ENCODE measurements around the gene EXOG.
A peak's percentile ranks its signal among the peaks of the same experiment; 100 is the strongest.

EXOG gene

GRCh38 chr3:38526792-38527191, 30.7 kb downstream of the EXOG start:
- no peaks in the 10 kb centered on the region for H3K27me3 ChIP-seq (ENCODE audit: control insufficient read depth, low read length)
- no peaks in the 10 kb centered on the region for H3K9me2 ChIP-seq (replicated peaks; ENCODE audit: control insufficient read depth, low read length)
- no peak overlapping the region for H3K27ac ChIP-seq (ENCODE audit: low read depth, low read length)
- H3F3A ChIP-seq (ENCODE audit: control insufficient read depth, insufficient read depth): no peaks in the 10 kb centered on the region
- no peak overlapping the region for H3K4me3 ChIP-seq (ENCODE audit: low read length)
- H4K20me1 ChIP-seq (ENCODE audit: control insufficient read depth, insufficient read depth, low read depth, low read length): 0 out of 2 replicates have a peak, but pooled peaks cover 3% of the 10 kb centered on the region
- no peak overlapping the region for H3K4me2 ChIP-seq (ENCODE audit: low read length)
- H3K36me3 ChIP-seq (ENCODE audit: control insufficient read depth, low read length): peaks cover 31% of the 10 kb centered on the region
- H3K79me2 ChIP-seq (ENCODE audit: control insufficient read depth, low read length): no peaks in the 10 kb centered on the region
- no peaks in the 10 kb centered on the region for H3K9me3 ChIP-seq (ENCODE audit: control insufficient read depth, insufficient read depth, low read length)
- H3K4me1 ChIP-seq (ENCODE audit: control insufficient read depth, low read length): no peaks in the 10 kb centered on the region
- no peak for TF ChIP-seq EZH2phosphoT487 (IDR thresholded peaks at IDR 0.05; ENCODE audit: borderline replicate concordance, low read length)
- TF ChIP-seq CTCF (IDR thresholded peaks at IDR 0.05; ENCODE audit: low read depth, low read length, poor library complexity, severe bottlenecking): no peak

GRCh38 chr3:38528457-38528856, 32.3 kb downstream of the EXOG start:
- Histone ChIP-seq H3K79me2 (ENCODE audit: control insufficient read depth, low read length) (no peaks in the 10 kb centered on the region), H3K4me1 (ENCODE audit: control insufficient read depth, low read length) (no peaks in the 10 kb centered on the region), H3K27me3 (ENCODE audit: control insufficient read depth, low read length) (no peaks in the 10 kb centered on the region), H3K27ac (ENCODE audit: low read depth, low read length) (no peak overlapping the region), H3K9me2 (replicated peaks; ENCODE audit: control insufficient read depth, low read length) (no peaks in the 10 kb centered on the region), H3K36me3 (ENCODE audit: control insufficient read depth, low read length) (peaks cover 28% of the 10 kb centered on the region), H3K4me2 (ENCODE audit: low read length) (no peak overlapping the region), H3F3A (ENCODE audit: control insufficient read depth, insufficient read depth) (no peaks in the 10 kb centered on the region), H4K20me1 (ENCODE audit: control insufficient read depth, insufficient read depth, low read depth, low read length) (no peaks in the 10 kb centered on the region), H3K9me3 (ENCODE audit: control insufficient read depth, insufficient read depth, low read length) (no peaks in the 10 kb centered on the region), H3K4me3 (ENCODE audit: low read length) (no peak overlapping the region)
- no peak for TF ChIP-seq EZH2phosphoT487 (IDR thresholded peaks at IDR 0.05; ENCODE audit: borderline replicate concordance, low read length)
- peak; percentile 37 for TF ChIP-seq CTCF (IDR thresholded peaks at IDR 0.05; ENCODE audit: low read depth, low read length, poor library complexity, severe bottlenecking)

- no peak overlapping the region for H3K27ac ChIP-seq (ENCODE audit: low read depth, low read length)
- no peaks in the 10 kb centered on the region for H3K79me2 ChIP-seq (ENCODE audit: control insufficient read depth, low read length)
- no peaks in the 10 kb centered on the region for H3K27me3 ChIP-seq (ENCODE audit: control insufficient read depth, low read length)
- H3K4me1 ChIP-seq (ENCODE audit: control insufficient read depth, low read length): no peaks in the 10 kb centered on the region
- no peak overlapping the region for H3K4me3 ChIP-seq (ENCODE audit: low read length)
- H3K4me2 ChIP-seq (ENCODE audit: low read length): no peak overlapping the region
- H3K9me3 ChIP-seq (ENCODE audit: control insufficient read depth, insufficient read depth, low read length): no peaks in the 10 kb centered on the region
- H4K20me1 ChIP-seq (ENCODE audit: control insufficient read depth, insufficient read depth, low read depth, low read length): no peaks in the 10 kb centered on the region
- H3K36me3 ChIP-seq (ENCODE audit: control insufficient read depth, low read length): peaks cover 6% of the 10 kb centered on the region
- TF ChIP-seq EZH2phosphoT487 (IDR thresholded peaks at IDR 0.05; ENCODE audit: borderline replicate concordance, low read length) (no peak), CTCF (IDR thresholded peaks at IDR 0.05; ENCODE audit: low read depth, low read length, poor library complexity, severe bottlenecking) (no peak)
- H3K9me2 ChIP-seq (replicated peaks; ENCODE audit: control insufficient read depth, low read length): no peaks in the 10 kb centered on the region
- no peaks in the 10 kb centered on the region for H3F3A ChIP-seq (ENCODE audit: control insufficient read depth, insufficient read depth)
These were observed 36.4 kb downstream of the EXOG start for GRCh38 chr3:38532529-38532928.

Data from DOHH2 (cell line).